CD8-positive, alpha-beta memory T cell (primary cell): Measurements from ENCODE around the gene FOS. TPM values are rescaled to one million over a fixed set of nuclear protein-coding genes. Genes with fewer than 3 reads are reported as not detected.

Source experiments
- CTCF ChIA-PET: fragments of 350-600 bp; sonication (Branson Sonifier 250); formaldehyde crosslinking; loops from one replicate; lab custom pipeline; 2021; ENCODE audit warnings: antibody characterized with exemption; lab: Charles Lee
- POLR2A ChIA-PET: fragments of 350-600 bp; sonication (Branson Sonifier 250); formaldehyde crosslinking; loops from one replicate; lab custom pipeline; 2021; ENCODE audit warnings: antibody characterized with exemption; lab: Charles Lee
- DNase-seq, 5 donors: peaks; one replicate each; pipeline versions ENCODE4 v3.0.0 to v3.0.0-alpha.2; 2020 to 2022; ENCODE audit warnings: mixed read lengths in 1 of 5
- H3K27ac ChIP-seq: one replicate; pipeline ENCODE4 v1.7.0; 2013; ENCODE audit warnings: low read depth, mild to moderate bottlenecking, low read length, moderate library complexity
- H3K27me3 ChIP-seq: 2 replicates; pipeline ENCODE4 v1.7.0; 2013; ENCODE audit warnings: low read length, mild to moderate bottlenecking; ENCODE audit not compliant: insufficient read depth, poor library complexity, severe bottlenecking
- H3K36me3 ChIP-seq: 2 replicates; pipeline ENCODE4 v1.7.0; 2013; ENCODE audit warnings: mild to moderate bottlenecking, low read length, moderate library complexity; ENCODE audit not compliant: insufficient read depth
- H3K4me1 ChIP-seq: 2 replicates; pipeline ENCODE4 v1.7.0; 2013; ENCODE audit warnings: mild to moderate bottlenecking, low read length, moderate library complexity; ENCODE audit not compliant: insufficient read depth
- H3K4me3 ChIP-seq: 2 replicates; pipeline ENCODE4 v1.7.0; 2013; ENCODE audit warnings: mild to moderate bottlenecking, low read length
- H3K9me3 ChIP-seq: 2 replicates; pipeline ENCODE4 v1.7.0; 2013; ENCODE audit warnings: mild to moderate bottlenecking, low read length
- H3K27ac Mint-ChIP-seq, 8 donors: one replicate each; pipeline ENCODE4 v1.8.0; 2020 to 2021; ENCODE audit warnings: mixed read lengths in 8 of 8, mild to moderate bottlenecking in 6 of 8, inconsistent platforms in 3 of 8, moderate library complexity in 3 of 8
- H3K27me3 Mint-ChIP-seq, 2 donors: one replicate each; pipeline ENCODE4 v1.8.0; 2020 to 2021; ENCODE audit warnings: mixed read lengths in 2 of 2, mild to moderate bottlenecking in 1 of 2, moderate library complexity in 1 of 2
- H3K36me3 Mint-ChIP-seq, 3 donors: one replicate each; pipeline ENCODE4 v1.8.0; 2020 to 2021; ENCODE audit warnings: mixed read lengths in 3 of 3, inconsistent platforms in 1 of 3, mild to moderate bottlenecking in 1 of 3
- H3K4me1 Mint-ChIP-seq, 3 donors: one replicate each; pipeline ENCODE4 v1.8.0; 2020 to 2021; ENCODE audit warnings: mixed read lengths in 3 of 3, inconsistent platforms in 1 of 3, mild to moderate bottlenecking in 1 of 3
- H3K4me3 Mint-ChIP-seq, 7 donors: one replicate each; pipeline ENCODE4 v1.8.0; 2020 to 2021; ENCODE audit warnings: mixed read lengths in 7 of 7, mild to moderate bottlenecking in 6 of 7, moderate library complexity in 4 of 7, inconsistent platforms in 2 of 7
- H3K9me3 Mint-ChIP-seq, 5 donors: one replicate each; pipeline ENCODE4 v1.8.0; 2020 to 2022; ENCODE audit warnings: mixed read lengths in 5 of 5, mild to moderate bottlenecking in 3 of 5, moderate library complexity in 2 of 5, inconsistent platforms in 1 of 5
- polyA plus RNA-seq: library from polyadenylated mRNA; unstranded; fragments of 300-500 nt; fragmentation: Illumina TruSeq; gene quantifications from one replicate; pipeline ENCODE4 v1.2.3, GENCODE V29; 2021
- total RNA-seq, 2 experiments: library from RNA; stranded (reverse); gene quantifications; one replicate each; pipeline ENCODE4 v1.2.3, GENCODE V29; 2021

FOS gene
- total and polyA plus RNA-seq, 3 experiments from 2014 or later = 15.2 to 768 (median 16.8) TPM

DNA sequence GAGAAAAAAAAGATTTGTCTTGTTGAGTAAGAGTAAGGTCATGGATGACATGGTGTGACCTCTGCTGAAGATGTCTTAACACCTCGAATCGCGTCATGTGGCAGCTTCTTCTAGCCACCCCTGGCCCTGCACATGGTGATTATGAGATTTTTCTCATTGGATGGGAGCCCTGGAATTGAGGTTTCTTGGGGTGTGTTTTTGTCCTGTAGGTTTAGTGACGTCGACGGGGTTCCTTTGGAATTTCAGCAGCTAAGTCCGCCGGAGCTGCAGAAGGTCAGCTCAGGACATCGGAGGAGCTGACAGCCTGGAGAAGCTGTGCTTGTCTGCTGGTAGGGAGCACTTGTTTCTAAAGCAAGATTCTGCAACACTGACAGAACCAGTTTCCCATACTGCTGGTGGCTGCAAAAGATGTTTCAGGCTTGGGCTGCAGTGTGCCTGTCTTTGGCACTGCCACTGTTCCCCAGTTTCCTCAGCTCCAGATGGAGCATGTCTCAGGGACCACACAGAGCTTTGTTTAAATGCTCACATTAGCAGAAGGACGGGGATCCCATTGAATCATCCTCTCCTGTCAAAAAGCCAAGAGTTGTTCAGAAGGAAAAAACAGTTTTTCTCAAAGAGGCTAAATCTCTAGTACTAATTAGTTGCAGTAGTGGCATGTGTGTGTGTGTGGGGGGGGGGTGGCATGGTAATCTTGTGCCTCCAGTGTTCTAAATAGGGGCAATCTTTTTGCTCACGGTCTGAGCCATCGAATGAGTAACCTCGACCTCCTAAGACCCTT, 5.2 kb upstream of the FOS start:
- Histone ChIP-seq H3K4me1 (peaks cover 42% of the 10 kb centered on the region), H3K27ac (no peak overlapping the region), H3K36me3 (no peaks in the 10 kb centered on the region), H3K4me3 (no peak overlapping the region), H3K9me3 (no peaks in the 10 kb centered on the region), H3K27me3 (peaks cover 20% of the 10 kb centered on the region)
- no peak for DNase-seq
- Mint-ChIP-seq H3K36me3 (peaks cover 0 to 3% (median 1%) of the 10 kb centered on the region in 3 donors), H3K27ac (peak overlapping the region; percentile 71 to 99 (median 94)), H3K4me3 (no peak overlapping the region), H3K4me1 (peaks cover 43 to 52% (median 48%) of the 10 kb centered on the region in 3 donors), H3K9me3 (peaks cover 0 to 2% (median 0%) of the 10 kb centered on the region in 5 donors), H3K27me3 (peaks cover 22 to 35% of the 10 kb centered on the region in 2 donors)
- ChIA-PET CTCF (no interaction called here), POLR2A (interaction anchor here (1.2 to 1.4 kb wide), 2 partner anchors 21 to 43 kb away, joined by 3 read pairs; no protein-coding TSS in a partner anchor)

DNA sequence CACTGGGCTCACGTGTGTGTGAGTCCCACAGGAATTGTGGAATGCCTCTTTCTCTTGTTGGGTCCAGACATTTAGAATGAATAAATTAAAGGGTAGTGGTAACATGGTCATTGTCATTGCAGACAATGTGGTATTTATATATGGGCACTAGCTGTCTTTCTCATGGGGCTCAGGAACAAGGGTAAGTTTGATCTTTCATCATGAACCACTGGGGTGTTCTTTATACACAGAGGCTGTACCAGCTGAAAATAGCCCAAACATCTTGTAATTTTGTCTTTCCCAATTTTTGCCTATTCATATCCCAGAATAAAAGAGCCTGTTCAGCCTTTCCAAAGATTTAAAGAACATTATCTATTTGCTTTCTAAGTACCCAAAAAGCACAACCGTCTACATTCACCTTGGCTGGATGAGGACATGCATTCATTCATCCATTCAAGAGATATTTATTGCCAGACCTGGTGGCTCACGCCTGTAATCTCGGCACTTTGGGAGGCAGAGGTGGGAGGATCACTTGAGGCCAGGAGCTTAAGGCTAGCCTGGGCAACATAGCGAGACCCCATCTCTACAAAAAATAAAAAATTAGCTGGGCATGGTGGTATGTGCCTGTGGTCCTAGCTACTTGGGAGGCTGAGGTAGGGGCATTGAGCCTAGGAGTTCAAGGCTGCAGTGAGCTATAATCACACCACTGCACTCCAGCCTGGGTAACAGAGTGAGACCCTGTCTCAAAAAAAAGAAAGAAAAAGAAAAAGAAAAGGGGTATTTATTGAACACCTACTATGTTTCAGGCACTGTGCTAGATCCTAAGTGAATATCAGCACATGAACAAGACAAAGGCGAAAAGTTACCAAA, 4.4 kb upstream of the FOS start:
- POLR2A ChIA-PET = interaction anchor here (0.7 to 3.1 kb wide), 4 partner anchors 9 to 44 kb away, joined by 3 to 12 read pairs (median 3); no protein-coding TSS in a partner anchor
- Histone ChIP-seq H3K4me3 (no peak overlapping the region), H3K9me3 (no peaks in the 10 kb centered on the region), H3K36me3 (no peaks in the 10 kb centered on the region), H3K27ac (no peak overlapping the region), H3K4me1 (peaks cover 47% of the 10 kb centered on the region), H3K27me3 (peaks cover 23% of the 10 kb centered on the region)
- Mint-ChIP-seq H3K4me1 (peaks cover 48 to 59% (median 56%) of the 10 kb centered on the region in 3 donors), H3K4me3 (peak overlapping the region in 5 of 7 donors; percentile 4 to 84 (median 30)), H3K36me3 (peaks cover 0 to 8% (median 3%) of the 10 kb centered on the region in 3 donors), H3K27me3 (peaks cover 29 to 34% of the 10 kb centered on the region in 2 donors), H3K27ac (peak overlapping the region; percentile 73 to 99 (median 95)), H3K9me3 (peaks cover 0 to 4% (median 0%) of the 10 kb centered on the region in 5 donors)
- CTCF ChIA-PET = interaction anchor here (1.7 kb wide), 1 partner anchor 8 kb away, joined by 3 read pairs; no protein-coding TSS in a partner anchor
- no peak for DNase-seq

DNA sequence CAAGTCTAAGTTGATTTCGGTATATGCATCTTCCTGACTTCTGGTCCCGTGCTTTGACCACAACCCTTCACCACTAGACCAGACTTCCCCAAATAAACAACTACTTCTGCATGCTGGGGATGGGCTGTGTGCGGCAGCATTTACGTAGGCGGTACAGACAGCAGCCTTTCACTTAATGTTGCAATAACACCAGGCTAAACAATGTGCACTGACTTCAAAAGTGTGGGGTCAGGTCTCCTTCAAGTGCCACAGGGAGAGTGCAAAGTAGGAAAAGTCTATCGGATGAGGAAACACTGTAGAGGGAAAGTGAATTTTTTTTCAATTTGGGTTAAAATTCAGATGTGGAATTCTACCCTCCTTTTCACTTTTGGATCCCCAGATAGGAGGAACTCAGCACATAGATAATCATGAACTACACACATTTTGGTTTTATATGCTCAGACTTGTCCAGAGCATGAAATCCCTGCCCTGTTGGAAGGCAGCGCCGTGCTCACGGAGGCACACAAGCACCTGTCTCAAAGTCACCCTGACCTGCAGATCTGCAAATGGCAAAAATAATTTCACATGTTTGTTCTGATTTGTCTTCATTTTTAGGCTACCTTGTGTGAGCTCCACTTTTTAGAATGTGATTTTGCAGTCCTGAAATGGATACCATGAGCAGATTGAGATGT, 3.6 kb upstream of the FOS start:
- peak overlapping the region in 6 of 7 donors; percentile 4 to 84 (median 52) for H3K4me3 Mint-ChIP-seq
- Histone ChIP-seq H3K4me1 (peaks cover 55% of the 10 kb centered on the region), H3K27me3 (peaks cover 29% of the 10 kb centered on the region), H3K36me3 (no peaks in the 10 kb centered on the region), H3K9me3 (no peaks in the 10 kb centered on the region), H3K4me3 (no peak overlapping the region), H3K27ac (peak overlapping the region; percentile 62)
- H3K36me3 Mint-ChIP-seq = peaks cover 0 to 15% (median 3%) of the 10 kb centered on the region in 3 donors
- POLR2A ChIA-PET = interaction anchor here (3.1 kb wide), 1 partner anchor 16 kb away, joined by 12 read pairs; no protein-coding TSS in a partner anchor
- DNase-seq = peak; percentile 54 to 89 (median 84)
- H3K4me1 Mint-ChIP-seq = peaks cover 54 to 66% (median 62%) of the 10 kb centered on the region in 3 donors
- H3K27me3 Mint-ChIP-seq = peaks cover 37 to 38% of the 10 kb centered on the region in 2 donors
- peak overlapping the region; percentile 73 to 99 (median 95) for H3K27ac Mint-ChIP-seq
- peaks cover 0 to 6% (median 0%) of the 10 kb centered on the region in 5 donors for H3K9me3 Mint-ChIP-seq
- CTCF ChIA-PET = interaction anchor here (1.7 kb wide), 1 partner anchor 9 kb away, joined by 3 read pairs; no protein-coding TSS in a partner anchor

DNA sequence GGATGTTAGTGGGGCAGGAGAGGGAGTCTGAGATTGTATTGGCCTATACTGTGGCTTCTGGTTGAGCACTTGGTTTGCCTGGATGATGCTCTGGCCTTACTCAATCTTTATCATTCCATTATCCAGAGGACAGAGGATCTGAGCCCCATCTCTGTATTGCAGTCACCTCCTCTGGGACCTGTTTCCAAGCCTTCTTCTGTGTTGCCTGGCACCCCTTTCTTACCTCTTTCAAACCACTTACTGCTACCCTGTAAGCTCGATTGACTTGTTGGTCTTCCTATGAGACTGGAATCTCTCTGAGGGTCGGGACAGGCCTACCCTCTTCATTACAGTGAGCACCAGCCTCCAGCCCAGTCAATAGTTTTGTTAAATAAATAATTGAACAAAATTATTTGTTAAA, 3.0 kb upstream of the FOS start:
- H3K27ac Mint-ChIP-seq = peak overlapping the region; percentile 73 to 99 (median 95)
- Histone ChIP-seq H3K27ac (peak overlapping the region; percentile 62), H3K4me1 (peaks cover 61% of the 10 kb centered on the region), H3K27me3 (peaks cover 29% of the 10 kb centered on the region), H3K36me3 (no peaks in the 10 kb centered on the region), H3K4me3 (no peak overlapping the region), H3K9me3 (no peaks in the 10 kb centered on the region)
- CTCF ChIA-PET = interaction anchor here (1.7 kb wide), 1 partner anchor 9 kb away, joined by 3 read pairs; no protein-coding TSS in a partner anchor
- POLR2A ChIA-PET = interaction anchor here (3.1 kb wide), 1 partner anchor 17 kb away, joined by 12 read pairs; no protein-coding TSS in a partner anchor
- peaks cover 0 to 6% (median 0%) of the 10 kb centered on the region in 5 donors for H3K9me3 Mint-ChIP-seq
- peaks cover 41 to 42% of the 10 kb centered on the region in 2 donors for H3K27me3 Mint-ChIP-seq
- peak overlapping the region in 6 of 7 donors; percentile 30 to 84 (median 52) for H3K4me3 Mint-ChIP-seq
- peaks cover 0 to 21% (median 8%) of the 10 kb centered on the region in 3 donors for H3K36me3 Mint-ChIP-seq
- no peak for DNase-seq
- H3K4me1 Mint-ChIP-seq = peaks cover 56 to 70% (median 65%) of the 10 kb centered on the region in 3 donors

DNA sequence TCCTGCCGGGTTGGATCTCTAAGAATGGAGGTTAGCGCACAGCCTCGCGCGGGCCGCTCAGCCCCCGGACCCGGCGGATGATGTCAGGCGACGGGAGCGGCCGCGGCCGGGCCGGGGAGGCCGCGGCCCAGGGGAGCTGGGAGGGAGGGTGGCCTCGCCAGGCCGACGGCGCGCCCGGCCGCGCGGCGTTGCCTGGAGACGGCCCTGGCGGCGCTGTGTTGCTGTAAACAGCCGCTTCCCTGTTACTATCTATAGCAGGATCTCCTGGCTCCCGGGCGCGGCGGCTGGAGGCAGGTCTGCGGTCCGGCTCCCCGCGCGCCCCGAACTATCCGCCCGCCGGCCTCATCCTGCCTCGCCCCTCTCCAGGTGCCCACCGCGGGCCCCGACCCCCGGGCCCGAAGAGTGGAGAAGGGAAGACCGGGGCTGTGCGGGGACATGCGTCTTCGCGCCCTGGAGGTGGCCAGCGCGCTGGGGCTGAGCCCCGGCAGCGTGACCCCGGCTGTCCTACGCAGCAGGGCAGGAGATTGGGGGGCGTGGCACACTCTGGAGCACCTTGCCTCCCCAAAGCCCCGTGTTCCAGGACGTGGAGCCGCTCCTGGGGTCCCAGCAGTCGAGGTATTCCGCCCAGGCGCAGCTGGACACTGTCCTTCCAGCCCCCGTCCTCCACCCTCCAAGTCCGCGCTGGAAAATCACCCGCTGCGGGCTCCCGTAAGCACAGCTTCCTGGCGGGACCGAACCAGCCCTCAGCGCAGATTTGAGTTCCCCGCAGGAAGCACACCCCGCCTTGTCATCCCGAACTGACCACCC, 1.4 kb upstream of the FOS start:
- H3K36me3 ChIP-seq = no peaks in the 10 kb centered on the region
- H3K27ac Mint-ChIP-seq = peak overlapping the region in 7 of 8 donors; percentile 94 to 100 (median 99)
- DNase-seq = peak; percentile 68 to 88 (median 76)
- peak overlapping the region; percentile 91 for H3K4me3 ChIP-seq
- peaks cover 29% of the 10 kb centered on the region for H3K27me3 ChIP-seq
- H3K4me3 Mint-ChIP-seq = peak overlapping the region; percentile 91 to 99 (median 93)
- H3K9me3 ChIP-seq = no peaks in the 10 kb centered on the region
- peaks cover 43 to 49% of the 10 kb centered on the region in 2 donors for H3K27me3 Mint-ChIP-seq
- peaks cover 61% of the 10 kb centered on the region for H3K4me1 ChIP-seq
- H3K36me3 Mint-ChIP-seq = peaks cover 5 to 35% (median 19%) of the 10 kb centered on the region in 3 donors
- CTCF ChIA-PET = interaction anchor here (0.8 to 2.0 kb wide), 5 partner anchors 10 to 59 kb away, joined by 3 to 8 read pairs (median 4); no protein-coding TSS in a partner anchor
- POLR2A ChIA-PET = interaction anchor here (0.7 to 3.1 kb wide), 4 partner anchors 17 to 139 kb away, joined by 5 to 12 read pairs (median 6); no protein-coding TSS in a partner anchor
- peaks cover 0 to 6% (median 2%) of the 10 kb centered on the region in 5 donors for H3K9me3 Mint-ChIP-seq
- peak overlapping the region; percentile 92 for H3K27ac ChIP-seq
- peaks cover 58 to 81% (median 71%) of the 10 kb centered on the region in 3 donors for H3K4me1 Mint-ChIP-seq

DNA sequence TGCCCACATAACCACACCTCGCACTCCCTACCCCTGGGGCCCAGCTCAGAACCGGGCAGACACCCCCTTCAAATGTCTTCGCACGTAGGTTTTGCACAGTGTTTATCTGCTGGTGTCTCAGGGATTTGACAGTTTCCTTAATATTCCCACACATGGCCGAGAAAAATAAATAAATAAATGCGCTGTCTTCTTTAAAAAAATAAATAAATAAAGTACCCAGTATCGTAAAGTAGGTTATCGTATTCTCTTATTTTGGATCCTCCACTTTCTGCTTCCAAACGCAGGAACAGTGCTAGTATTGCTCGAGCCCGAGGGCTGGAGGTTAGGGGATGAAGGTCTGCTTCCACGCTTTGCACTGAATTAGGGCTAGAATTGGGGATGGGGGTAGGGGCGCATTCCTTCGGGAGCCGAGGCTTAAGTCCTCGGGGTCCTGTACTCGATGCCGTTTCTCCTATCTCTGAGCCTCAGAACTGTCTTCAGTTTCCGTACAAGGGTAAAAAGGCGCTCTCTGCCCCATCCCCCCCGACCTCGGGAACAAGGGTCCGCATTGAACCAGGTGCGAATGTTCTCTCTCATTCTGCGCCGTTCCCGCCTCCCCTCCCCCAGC, 710 bp upstream of the FOS start:
- H3K4me1 Mint-ChIP-seq = peaks cover 58 to 84% (median 71%) of the 10 kb centered on the region in 3 donors
- peaks cover 43 to 55% of the 10 kb centered on the region in 2 donors for H3K27me3 Mint-ChIP-seq
- H3K36me3 Mint-ChIP-seq = peaks cover 5 to 38% (median 19%) of the 10 kb centered on the region in 3 donors
- Histone ChIP-seq H3K9me3 (no peaks in the 10 kb centered on the region), H3K27me3 (peaks cover 29% of the 10 kb centered on the region), H3K36me3 (no peaks in the 10 kb centered on the region), H3K27ac (peak overlapping the region; percentile 92), H3K4me1 (peaks cover 61% of the 10 kb centered on the region), H3K4me3 (peak overlapping the region; percentile 91)
- no peak for DNase-seq
- POLR2A ChIA-PET = interaction anchor here (1.1 to 1.8 kb wide), 2 partner anchors 16 to 19 kb away, joined by 3 to 7 read pairs; no protein-coding TSS in a partner anchor
- peak overlapping the region; percentile 91 to 99 (median 93) for H3K4me3 Mint-ChIP-seq
- H3K9me3 Mint-ChIP-seq = peaks cover 0 to 6% (median 2%) of the 10 kb centered on the region in 5 donors
- CTCF ChIA-PET = interaction anchor here (1.4 to 2.0 kb wide), 3 partner anchors 10 to 19 kb away, joined by 4 to 8 read pairs (median 5); no protein-coding TSS in a partner anchor
- peak overlapping the region; percentile 58 to 100 (median 99) for H3K27ac Mint-ChIP-seq
